PC-9 (cell line): Measurements from ENCODE around the gene ERC2. TPM values are rescaled to one million over a fixed set of nuclear protein-coding genes. Genes with fewer than 3 reads are reported as not detected.

Source experiments
- BruUV-seq: library from RNA; stranded (reverse); fragments of 400-500 nt; replicated peaks from 2 replicates; lab custom pipeline; 2021; lab: Mats Ljungman, UMichigan
- CTCF ChIA-PET: fragments of 300-600 bp; sonication (Branson Sonifier 250); formaldehyde crosslinking; loops from one replicate; lab custom pipeline; 2022; ENCODE audit warnings: antibody characterized with exemption; lab: Charles Lee
- POLR2A ChIA-PET: fragments of 300-600 bp; sonication (Branson Sonifier 250); formaldehyde crosslinking; loops from one replicate; lab custom pipeline; 2022; ENCODE audit warnings: antibody characterized with exemption; ENCODE audit not compliant: unreplicated experiment; lab: Charles Lee
- DNase-seq, 2 experiments: peaks; one replicate each; pipeline versions ENCODE4 v3.0.0 to v3.0.0-alpha.2; 2015 to 2022; ENCODE audit warnings: mixed read lengths in 1 of 2
- H2AFZ ChIP-seq: fragments of 200-600 bp; sonication (generic); 2 replicates; pipeline ENCODE4 v1.8.1; 2017; ENCODE audit warnings: antibody characterized with exemption
- H3F3A ChIP-seq: fragments of 200-600 bp; sonication (generic); 2 replicates; pipeline ENCODE4 v1.8.1; 2017; ENCODE audit warnings: antibody characterized with exemption, mild to moderate bottlenecking, low read depth; ENCODE audit not compliant: insufficient read depth
- H3K27ac ChIP-seq: fragments of 200-600 bp; sonication (generic); 2 replicates; pipeline ENCODE4 v1.6.1; 2016; ENCODE audit warnings: mixed run types
- H3K27me3 ChIP-seq: fragments of 200-600 bp; sonication (generic); 2 replicates; pipeline ENCODE4 v1.6.1; 2016; ENCODE audit warnings: low read depth, mixed run types; ENCODE audit not compliant: insufficient read depth
- H3K36me3 ChIP-seq: fragments of 200-600 bp; sonication (generic); 2 replicates; pipeline ENCODE4 v1.6.1; 2016; ENCODE audit warnings: low read depth, mixed run types
- H3K4me1 ChIP-seq: fragments of 200-600 bp; sonication (generic); replicated peaks from 2 replicates; pipeline ENCODE4 v1.6.1; 2016; ENCODE audit warnings: mixed run types; ENCODE audit not compliant: insufficient read depth
- H3K4me2 ChIP-seq: fragments of 200-600 bp; sonication (generic); 2 replicates; pipeline ENCODE4 v1.6.1; 2017; ENCODE audit warnings: mixed run types
- H3K4me3 ChIP-seq: fragments of 200-600 bp; sonication (generic); 2 replicates; pipeline ENCODE4 v1.6.1; 2016; ENCODE audit warnings: mixed run types
- H3K79me2 ChIP-seq: fragments of 200-600 bp; sonication (generic); 2 replicates; pipeline ENCODE4 v1.6.1; 2017; ENCODE audit warnings: low read depth, mixed run types
- H3K9me2 ChIP-seq: fragments of 200-600 bp; sonication (generic); 2 replicates; pipeline ENCODE4 v1.8.1; 2017; ENCODE audit warnings: mild to moderate bottlenecking; ENCODE audit not compliant: insufficient read depth
- H3K9me3 ChIP-seq: fragments of 200-600 bp; sonication (generic); 2 replicates; pipeline ENCODE4 v1.8.1; 2016; ENCODE audit warnings: low read depth; ENCODE audit not compliant: insufficient read depth
- H4K20me1 ChIP-seq: fragments of 200-600 bp; sonication (generic); 2 replicates; pipeline ENCODE4 v1.8.1; 2017; ENCODE audit not compliant: insufficient read depth
- CTCF ChIP-seq: fragments of 200-600 bp; sonication (generic); conservative IDR thresholded peaks from 2 replicates; pipeline ENCODE4 v1.6.1; 2017; ENCODE audit warnings: mixed run types, antibody characterized with exemption, mild to moderate bottlenecking, moderate library complexity
- EZH2 ChIP-seq: fragments of 200-600 bp; sonication (generic); IDR thresholded peaks from 2 replicates; pipeline ENCODE4 v1.8.0; 2017; ENCODE audit warnings: antibody characterized with exemption, low read depth
- intact Hi-C: fragments of 100-400 bp; cut with micrococcal nuclease; formaldehyde crosslinking; loops from one replicate; pipeline ENCODE4 v1.10.0; 2022; ENCODE audit not compliant: unreplicated experiment
- total RNA-seq: library from RNA; stranded (reverse); gene quantifications from 2 replicates; pipeline ENCODE4 v1.2.3, GENCODE V29; 2021

Gene ERC2
- total RNA-seq, 1 experiment from 2014 or later = 1.4 TPM

GRCh38 chr3:55742022-55742831 lies 726.0 kb downstream of the ERC2 start:
- POLR2A ChIA-PET = no interaction called here
- H3K9me2 ChIP-seq = no peaks in the 10 kb centered on the region
- CTCF ChIA-PET = no interaction called here
- H3K4me1 ChIP-seq = no peaks in the 10 kb centered on the region
- H3F3A ChIP-seq = no peaks in the 10 kb centered on the region
- no peaks in the 10 kb centered on the region for H3K79me2 ChIP-seq
- no peaks in the 10 kb centered on the region for H4K20me1 ChIP-seq
- DNase-seq = no peak
- H3K9me3 ChIP-seq = no peaks in the 10 kb centered on the region
- H3K4me3 ChIP-seq = no peak overlapping the region
- H3K27ac ChIP-seq = no peak overlapping the region
- H3K27me3 ChIP-seq = no peaks in the 10 kb centered on the region
- H3K4me2 ChIP-seq = no peak overlapping the region
- BruUV-seq = no TSS peak
- H2AFZ ChIP-seq = no peak overlapping the region
- H3K36me3 ChIP-seq = no peaks in the 10 kb centered on the region
- intact Hi-C loops = no loop called here
- TF ChIP-seq CTCF (no peak), EZH2 (no peak)

- Histone ChIP-seq H4K20me1 (no peaks in the 10 kb centered on the region), H3K27me3 (no peaks in the 10 kb centered on the region), H3K4me1 (no peaks in the 10 kb centered on the region), H3F3A (no peaks in the 10 kb centered on the region), H3K4me3 (no peak overlapping the region), H3K36me3 (no peaks in the 10 kb centered on the region), H3K9me2 (no peaks in the 10 kb centered on the region), H3K4me2 (no peak overlapping the region), H2AFZ (no peak overlapping the region), H3K9me3 (no peaks in the 10 kb centered on the region), H3K27ac (no peak overlapping the region), H3K79me2 (no peaks in the 10 kb centered on the region)
- CTCF ChIA-PET = no interaction called here
- no TSS peak for BruUV-seq
- TF ChIP-seq CTCF = no peak
- TF ChIP-seq EZH2 = no peak
- no peak for DNase-seq
- intact Hi-C loops = no loop called here
- POLR2A ChIA-PET = no interaction called here
These were observed 731.1 kb downstream of the ERC2 start for GRCh38 chr3:55737186-55737585.

- Histone ChIP-seq H3F3A (no peaks in the 10 kb centered on the region), H3K9me2 (no peaks in the 10 kb centered on the region), H4K20me1 (no peaks in the 10 kb centered on the region), H3K4me1 (no peaks in the 10 kb centered on the region), H2AFZ (no peak overlapping the region), H3K9me3 (no peaks in the 10 kb centered on the region), H3K79me2 (no peaks in the 10 kb centered on the region), H3K36me3 (no peaks in the 10 kb centered on the region), H3K27me3 (no peaks in the 10 kb centered on the region), H3K27ac (no peak overlapping the region), H3K4me2 (no peak overlapping the region), H3K4me3 (no peak overlapping the region)
- intact Hi-C loops = no loop called here
- ChIA-PET CTCF (interaction anchor here (0.6 kb wide), 1 partner anchor 1683 kb away, joined by 3 read pairs; no protein-coding TSS in a partner anchor), POLR2A (no interaction called here)
- no peak for TF ChIP-seq CTCF
- TF ChIP-seq EZH2 = no peak
- DNase-seq = no peak
- no TSS peak for BruUV-seq
These were observed 732.3 kb downstream of the ERC2 start for GRCh38 chr3:55735976-55736375.
